ENCODE measurements around the gene ARHGEF7. TPM values are rescaled to one million over a fixed set of nuclear protein-coding genes. Genes with fewer than 3 reads are reported as not detected.

ARHGEF7 gene
- total and polyA plus RNA-seq, 8 donors: 11.6 to 126 (median 49.7) TPM

- 50 to 80% (median 74%) methylated on average over 1 of the region's 1 CpG for WGBS, 5 donors
- Histone ChIP-seq H3K36me3 (peaks cover 14 to 53% (median 50%) of the 10 kb centered on the region in 4 donors), H3K27me3 (no peaks in the 10 kb centered on the region), H3K9me3 (no peaks in the 10 kb centered on the region), H3K27ac (no peak overlapping the region), H3K4me1 (peaks cover 0 to 9% (median 6%) of the 10 kb centered on the region in 4 donors), H3K4me3 (no peak overlapping the region)
- no peak for TF ChIP-seq EP300 (IDR thresholded peaks at IDR 0.05)
- intact Hi-C loops (cut with DNase I; ENCODE audit: low total_unique reads): no loop called here
- no peak for DNase-seq
Observed at GRCh38 chr13:111233080-111233479, 118.0 kb downstream of the ARHGEF7 start.

GRCh38 chr13:111239764-111240670 lies 124.9 kb downstream of the ARHGEF7 start:
- Histone ChIP-seq H3K4me3 (no peak overlapping the region), H3K9me3 (no peaks in the 10 kb centered on the region), H3K27ac (no peak overlapping the region), H3K27me3 (no peaks in the 10 kb centered on the region), H3K36me3 (peaks cover 6 to 70% (median 53%) of the 10 kb centered on the region in 4 donors), H3K4me1 (no peaks in the 10 kb centered on the region)
- no peak for DNase-seq
- no peak for TF ChIP-seq POLR2AphosphoS5 (IDR thresholded peaks at IDR 0.05)
- intact Hi-C loops (cut with DNase I; ENCODE audit: low total_unique reads): no loop called here
- 84 to 92% (median 92%) methylated on average over 15 of the region's 15 CpGs for WGBS, 5 donors

GRCh38 chr13:111241006-111241755 lies 126.1 kb downstream of the ARHGEF7 start:
- Histone ChIP-seq H3K27ac (no peak overlapping the region), H3K9me3 (no peaks in the 10 kb centered on the region), H3K4me3 (no peak overlapping the region), H3K36me3 (peaks cover 6 to 75% (median 59%) of the 10 kb centered on the region in 4 donors), H3K4me1 (no peaks in the 10 kb centered on the region), H3K27me3 (no peaks in the 10 kb centered on the region)
- WGBS, 5 donors: 84 to 92% (median 85%) methylated on average over 12 to 16 of the region's 16 CpGs
- TF ChIP-seq POLR2AphosphoS5 (IDR thresholded peaks at IDR 0.05) (no peak), POLR2A (IDR thresholded peaks at IDR 0.05) (no peak)
- intact Hi-C loops (cut with DNase I; ENCODE audit: low total_unique reads): no loop called here
- DNase-seq: peak in 1 of 2 donors; percentile 48

- no peak overlapping the region for H3K27ac ChIP-seq
- peaks cover 0 to 3% (median under 1%) of the 10 kb centered on the region in 4 donors for H3K4me1 ChIP-seq
- 91 to 94% (median 93%) methylated on average over 11 of the region's 11 CpGs for WGBS, 5 donors
- no peak overlapping the region for H3K4me3 ChIP-seq
- TF ChIP-seq, protein P1, sequence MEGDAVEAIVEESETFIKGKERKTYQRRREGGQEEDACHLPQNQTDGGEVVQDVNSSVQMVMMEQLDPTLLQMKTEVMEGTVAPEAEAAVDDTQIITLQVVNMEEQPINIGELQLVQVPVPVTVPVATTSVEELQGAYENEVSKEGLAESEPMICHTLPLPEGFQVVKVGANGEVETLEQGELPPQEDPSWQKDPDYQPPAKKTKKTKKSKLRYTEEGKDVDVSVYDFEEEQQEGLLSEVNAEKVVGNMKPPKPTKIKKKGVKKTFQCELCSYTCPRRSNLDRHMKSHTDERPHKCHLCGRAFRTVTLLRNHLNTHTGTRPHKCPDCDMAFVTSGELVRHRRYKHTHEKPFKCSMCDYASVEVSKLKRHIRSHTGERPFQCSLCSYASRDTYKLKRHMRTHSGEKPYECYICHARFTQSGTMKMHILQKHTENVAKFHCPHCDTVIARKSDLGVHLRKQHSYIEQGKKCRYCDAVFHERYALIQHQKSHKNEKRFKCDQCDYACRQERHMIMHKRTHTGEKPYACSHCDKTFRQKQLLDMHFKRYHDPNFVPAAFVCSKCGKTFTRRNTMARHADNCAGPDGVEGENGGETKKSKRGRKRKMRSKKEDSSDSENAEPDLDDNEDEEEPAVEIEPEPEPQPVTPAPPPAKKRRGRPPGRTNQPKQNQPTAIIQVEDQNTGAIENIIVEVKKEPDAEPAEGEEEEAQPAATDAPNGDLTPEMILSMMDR (IDR thresholded peaks at IDR 0.05): no peak
- no peak for DNase-seq
- H3K27me3 ChIP-seq: no peaks in the 10 kb centered on the region
- H3K9me3 ChIP-seq: no peaks in the 10 kb centered on the region
- intact Hi-C loops (cut with DNase I; ENCODE audit: low total_unique reads): no loop called here
- H3K36me3 ChIP-seq: peaks cover 6 to 76% (median 61%) of the 10 kb centered on the region in 4 donors
Observed at GRCh38 chr13:111241862-111242261, 126.8 kb downstream of the ARHGEF7 start.

DNA sequence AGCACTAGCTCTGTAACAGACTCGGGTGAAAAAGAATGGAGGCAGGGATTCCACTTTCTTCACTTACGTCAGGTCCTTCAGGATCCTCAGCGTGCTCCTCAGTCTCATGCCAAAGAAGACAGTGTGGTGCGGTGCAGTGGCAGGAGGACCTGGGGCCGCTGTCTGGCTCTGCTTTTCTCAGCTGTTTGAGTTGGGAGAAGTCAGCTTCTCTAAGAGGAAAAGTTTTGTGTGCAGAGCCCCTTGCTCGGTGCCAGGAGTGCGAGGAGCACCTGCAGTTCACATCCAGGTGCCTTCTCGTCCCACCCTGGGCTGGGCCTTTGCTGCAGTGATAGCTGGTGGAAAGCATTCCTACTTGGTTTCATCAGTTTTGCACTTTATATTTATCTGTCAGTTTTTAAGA lies 127.5 kb downstream of the ARHGEF7 start:
- Histone ChIP-seq H3K4me3 (no peak overlapping the region), H3K4me1 (peaks cover 0 to 11% (median 4%) of the 10 kb centered on the region in 4 donors), H3K27me3 (no peaks in the 10 kb centered on the region), H3K36me3 (peaks cover 6 to 83% (median 67%) of the 10 kb centered on the region in 4 donors), H3K9me3 (no peaks in the 10 kb centered on the region), H3K27ac (no peak overlapping the region)
- DNase-seq: no peak
- TF ChIP-seq POLR2AphosphoS5 (IDR thresholded peaks at IDR 0.05): no peak
- TF ChIP-seq, protein P1 (IDR thresholded peaks at IDR 0.05): no peak
- TF ChIP-seq POLR2A (IDR thresholded peaks at IDR 0.05): no peak
- no peak for TF ChIP-seq EP300 (IDR thresholded peaks at IDR 0.05)
- intact Hi-C loops (cut with DNase I; ENCODE audit: low total_unique reads): no loop called here
- WGBS, 5 donors: 94 to 99% (median 96%) methylated on average over 8 of the region's 8 CpGs

All from stomach (tissue), 9 donors.